ENCODE results near the gene TGFBR3.

The TGFBR3 gene

DNA sequence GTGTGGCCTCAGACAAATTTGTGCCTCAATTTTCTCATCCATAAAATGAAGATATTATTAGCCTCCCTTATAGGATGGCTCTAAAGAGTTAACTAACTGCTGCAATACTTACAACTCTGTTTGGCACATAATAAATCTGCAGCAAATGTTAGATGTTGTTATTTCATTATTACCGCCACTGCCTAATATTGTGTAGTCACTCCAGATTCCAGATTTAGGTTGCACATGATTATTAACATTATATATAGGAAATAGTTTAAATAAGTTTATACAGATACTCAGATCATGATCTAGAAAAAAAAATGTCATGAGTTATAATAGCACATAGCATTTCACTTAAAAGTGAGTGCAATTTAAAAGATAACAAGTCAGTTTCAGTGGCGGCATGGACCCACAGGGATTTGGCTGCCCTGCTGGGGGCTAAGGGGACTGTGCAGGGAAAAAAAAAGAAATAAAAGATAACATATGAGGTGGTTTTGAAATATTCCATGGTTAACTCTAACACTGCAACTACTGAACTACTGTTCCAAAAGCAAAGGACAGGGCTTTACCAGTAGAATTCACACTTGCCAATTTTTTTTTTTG, 170.4 kb downstream of the TGFBR3 start:
- H3K9me2 ChIP-seq (ENCODE audit: low read depth, low read length), result no peaks in the 10 kb centered on the region
- no peaks in the 10 kb centered on the region for H3K4me1 ChIP-seq (ENCODE audit: insufficient read depth, low read length, severe bottlenecking)
- H3K9ac ChIP-seq (ENCODE audit: low read length), result no peak overlapping the region
- H3K79me2 ChIP-seq (ENCODE audit: insufficient read depth, low read length), result no peaks in the 10 kb centered on the region
- H3K4me3 ChIP-seq (ENCODE audit: low read depth, low read length, poor library complexity, severe bottlenecking), result no peak overlapping the region
- no peaks in the 10 kb centered on the region for H3K36me3 ChIP-seq (ENCODE audit: insufficient read depth, low read length)
- TF ChIP-seq, protein P1, sequence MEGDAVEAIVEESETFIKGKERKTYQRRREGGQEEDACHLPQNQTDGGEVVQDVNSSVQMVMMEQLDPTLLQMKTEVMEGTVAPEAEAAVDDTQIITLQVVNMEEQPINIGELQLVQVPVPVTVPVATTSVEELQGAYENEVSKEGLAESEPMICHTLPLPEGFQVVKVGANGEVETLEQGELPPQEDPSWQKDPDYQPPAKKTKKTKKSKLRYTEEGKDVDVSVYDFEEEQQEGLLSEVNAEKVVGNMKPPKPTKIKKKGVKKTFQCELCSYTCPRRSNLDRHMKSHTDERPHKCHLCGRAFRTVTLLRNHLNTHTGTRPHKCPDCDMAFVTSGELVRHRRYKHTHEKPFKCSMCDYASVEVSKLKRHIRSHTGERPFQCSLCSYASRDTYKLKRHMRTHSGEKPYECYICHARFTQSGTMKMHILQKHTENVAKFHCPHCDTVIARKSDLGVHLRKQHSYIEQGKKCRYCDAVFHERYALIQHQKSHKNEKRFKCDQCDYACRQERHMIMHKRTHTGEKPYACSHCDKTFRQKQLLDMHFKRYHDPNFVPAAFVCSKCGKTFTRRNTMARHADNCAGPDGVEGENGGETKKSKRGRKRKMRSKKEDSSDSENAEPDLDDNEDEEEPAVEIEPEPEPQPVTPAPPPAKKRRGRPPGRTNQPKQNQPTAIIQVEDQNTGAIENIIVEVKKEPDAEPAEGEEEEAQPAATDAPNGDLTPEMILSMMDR (IDR thresholded peaks at IDR 0.05; ENCODE audit: low read length), result no peak
- TF ChIP-seq EZH2 (IDR thresholded peaks at IDR 0.05; ENCODE audit: borderline replicate concordance, low read length), result no peak
- no peak overlapping the region for H3K27ac ChIP-seq (ENCODE audit: low read depth, low read length, poor library complexity, severe bottlenecking)
- no peak overlapping the region for H2AFZ ChIP-seq (ENCODE audit: low read length)
- no peaks in the 10 kb centered on the region for H3K27me3 ChIP-seq (ENCODE audit: insufficient read depth, low read length)
- no peaks in the 10 kb centered on the region; the same call in 1 of the 2 replicates for H3F3A ChIP-seq (ENCODE audit: insufficient read depth, low read length)
- no peak overlapping the region for H3K4me2 ChIP-seq (ENCODE audit: low read length)
- no peaks in the 10 kb centered on the region for H3K9me3 ChIP-seq (ENCODE audit: low read length)
- no peaks in the 10 kb centered on the region for H4K20me1 ChIP-seq (ENCODE audit: insufficient read depth, low read length)

DNA sequence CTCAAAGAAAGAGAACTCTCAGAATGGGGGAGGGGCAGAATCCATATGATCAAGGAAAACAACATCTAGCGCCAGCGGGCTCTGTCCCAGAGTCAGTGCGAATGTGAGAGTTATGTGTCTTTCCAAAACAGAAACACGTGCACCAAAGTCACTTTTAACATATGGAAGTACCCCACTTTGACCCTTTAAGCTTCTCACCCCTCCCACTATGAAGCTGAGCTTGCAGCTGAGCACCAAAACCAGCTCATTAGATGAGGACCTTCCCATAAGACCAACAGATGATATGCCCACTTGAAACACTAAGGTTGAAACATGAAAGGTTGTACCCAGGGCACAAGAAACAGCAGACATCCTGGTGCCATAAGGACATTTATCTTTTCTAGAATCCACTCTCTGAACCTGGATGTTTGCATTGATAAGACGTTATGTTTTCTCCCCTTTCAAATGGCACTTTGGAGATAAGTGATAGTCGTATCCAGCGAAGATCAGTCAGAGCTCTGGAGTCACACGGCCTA, 171.0 kb downstream of the TGFBR3 start:
- H3K9me3 ChIP-seq (ENCODE audit: low read length), result no peaks in the 10 kb centered on the region

DNA sequence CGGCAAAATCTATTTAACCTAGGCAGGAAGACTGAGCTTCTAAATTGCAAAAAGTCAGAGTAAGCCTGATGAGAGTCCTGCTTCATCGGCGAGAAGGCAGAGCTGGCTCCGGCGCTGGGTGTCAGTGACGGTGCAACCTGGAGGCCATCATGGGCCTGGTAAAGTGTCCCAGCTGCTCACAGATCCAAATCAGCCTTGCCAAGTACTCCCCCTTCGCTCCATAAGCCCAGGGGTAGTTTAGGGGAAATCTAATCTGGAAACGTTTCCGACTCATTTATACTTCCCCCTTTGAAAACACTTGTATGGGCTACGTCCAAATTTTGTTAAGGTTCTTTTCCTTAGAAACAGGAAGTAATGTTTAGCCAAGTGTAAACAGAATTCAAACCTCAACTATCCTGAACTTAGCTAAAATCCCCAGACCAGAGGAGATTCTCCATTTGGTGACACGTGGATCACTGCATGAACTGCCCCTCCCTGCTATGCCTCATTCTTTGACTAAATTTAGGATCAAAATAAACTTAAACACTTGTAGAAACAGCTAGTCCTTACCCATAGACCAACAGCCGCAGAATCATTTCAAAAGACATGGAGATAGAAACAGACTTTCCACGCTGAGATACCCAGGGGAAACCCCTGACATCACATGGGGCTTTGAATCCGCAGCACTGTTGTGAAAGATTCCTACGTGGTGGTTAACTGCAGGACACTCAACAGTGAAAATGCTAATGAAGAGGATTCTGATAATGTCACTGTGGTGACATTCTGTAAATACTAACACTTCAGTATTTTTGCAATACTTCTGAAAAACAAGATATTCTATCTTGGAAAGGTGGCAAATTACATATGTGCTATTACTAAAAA, 172.7 kb downstream of the TGFBR3 start:
- H4K20me1 ChIP-seq (ENCODE audit: insufficient read depth, low read length), result no peaks in the 10 kb centered on the region
- TF ChIP-seq, protein P1 (IDR thresholded peaks at IDR 0.05; ENCODE audit: low read length), result no peak
- TF ChIP-seq EZH2 (IDR thresholded peaks at IDR 0.05; ENCODE audit: borderline replicate concordance, low read length), result no peak
- H2AFZ ChIP-seq (ENCODE audit: low read length), result no peak overlapping the region
- H3K79me2 ChIP-seq (ENCODE audit: insufficient read depth, low read length), result no peaks in the 10 kb centered on the region
- H3K4me3 ChIP-seq (ENCODE audit: low read depth, low read length, poor library complexity, severe bottlenecking), result no peak overlapping the region
- H3K36me3 ChIP-seq (ENCODE audit: insufficient read depth, low read length), result no peaks in the 10 kb centered on the region
- H3K27me3 ChIP-seq (ENCODE audit: insufficient read depth, low read length), result no peaks in the 10 kb centered on the region
- H3K27ac ChIP-seq (ENCODE audit: low read depth, low read length, poor library complexity, severe bottlenecking), result no peak overlapping the region
- H3K9ac ChIP-seq (ENCODE audit: low read length), result no peak overlapping the region
- no peaks in the 10 kb centered on the region for H3K9me3 ChIP-seq (ENCODE audit: low read length)
- no peak overlapping the region for H3K4me2 ChIP-seq (ENCODE audit: low read length)
- no peaks in the 10 kb centered on the region for H3K4me1 ChIP-seq (ENCODE audit: insufficient read depth, low read length, severe bottlenecking)
- no peaks in the 10 kb centered on the region for H3K9me2 ChIP-seq (ENCODE audit: low read depth, low read length)
- no peaks in the 10 kb centered on the region; the same call in 1 of the 2 replicates for H3F3A ChIP-seq (ENCODE audit: insufficient read depth, low read length)

More for the DNA sequence above, 171.0 kb downstream of the TGFBR3 start:
- H3K36me3 ChIP-seq (ENCODE audit: insufficient read depth, low read length), result no peaks in the 10 kb centered on the region
- H3K79me2 ChIP-seq (ENCODE audit: insufficient read depth, low read length), result no peaks in the 10 kb centered on the region
- H3K27me3 ChIP-seq (ENCODE audit: insufficient read depth, low read length), result no peaks in the 10 kb centered on the region
- no peaks in the 10 kb centered on the region for H3K9me2 ChIP-seq (ENCODE audit: low read depth, low read length)
- no peak overlapping the region for H3K4me2 ChIP-seq (ENCODE audit: low read length)
- H3K4me3 ChIP-seq (ENCODE audit: low read depth, low read length, poor library complexity, severe bottlenecking), result no peak overlapping the region
- no peaks in the 10 kb centered on the region for H4K20me1 ChIP-seq (ENCODE audit: insufficient read depth, low read length)
- no peak for TF ChIP-seq EZH2 (IDR thresholded peaks at IDR 0.05; ENCODE audit: borderline replicate concordance, low read length)
- TF ChIP-seq, protein P1 (IDR thresholded peaks at IDR 0.05; ENCODE audit: low read length), result no peak
- no peaks in the 10 kb centered on the region; the same call in 1 of the 2 replicates for H3F3A ChIP-seq (ENCODE audit: insufficient read depth, low read length)
- no peak overlapping the region for H3K9ac ChIP-seq (ENCODE audit: low read length)
- no peak overlapping the region for H2AFZ ChIP-seq (ENCODE audit: low read length)
- H3K27ac ChIP-seq (ENCODE audit: low read depth, low read length, poor library complexity, severe bottlenecking), result no peak overlapping the region
- no peaks in the 10 kb centered on the region for H3K4me1 ChIP-seq (ENCODE audit: insufficient read depth, low read length, severe bottlenecking)
